ENCODE measurements around the gene ITGB8. TPM values are rescaled to one million over a fixed set of nuclear protein-coding genes. Genes with fewer than 3 reads are reported as not detected.

Gene ITGB8
- total RNA-seq, 1 donor from 2014 or later: 121 TPM

GRCh38 chr7:20409961-20410360, 79.3 kb downstream of the ITGB8 start:
- no peak for TF ChIP-seq CTCF (conservative IDR thresholded peaks at IDR 0.05; ENCODE audit: low read depth, low read length)
- no peak overlapping the region for H3K4me3 ChIP-seq (ENCODE audit: low read depth, low read length)
- no peak for DNase-seq (ENCODE audit: low read depth)

- TF ChIP-seq CTCF (conservative IDR thresholded peaks at IDR 0.05; ENCODE audit: low read depth, low read length): no peak
- DNase-seq (ENCODE audit: low read depth): no peak
- H3K4me3 ChIP-seq (ENCODE audit: low read depth, low read length): no peak overlapping the region
Observed at GRCh38 chr7:20411372-20411771, 80.7 kb downstream of the ITGB8 start.

GRCh38 chr7:20412032-20412431, 81.3 kb downstream of the ITGB8 start:
- no peak overlapping the region for H3K4me3 ChIP-seq (ENCODE audit: low read depth, low read length)
- TF ChIP-seq CTCF (conservative IDR thresholded peaks at IDR 0.05; ENCODE audit: low read depth, low read length): no peak
- DNase-seq (ENCODE audit: low read depth): no peak

GRCh38 chr7:20417260-20417659, 86.6 kb downstream of the ITGB8 start:
- no peak for TF ChIP-seq CTCF (conservative IDR thresholded peaks at IDR 0.05; ENCODE audit: low read depth, low read length)
- DNase-seq (ENCODE audit: low read depth): no peak
- H3K4me3 ChIP-seq (ENCODE audit: low read depth, low read length): no peak overlapping the region

GRCh38 chr7:20417675-20418382, 87.1 kb downstream of the ITGB8 start:
- TF ChIP-seq CTCF (conservative IDR thresholded peaks at IDR 0.05; ENCODE audit: low read depth, low read length): no peak
- H3K4me3 ChIP-seq (ENCODE audit: low read depth, low read length): no peak overlapping the region
- no peak for DNase-seq (ENCODE audit: low read depth)

GRCh38 chr7:20424500-20424899, 93.8 kb downstream of the ITGB8 start:
- no peak overlapping the region for H3K4me3 ChIP-seq (ENCODE audit: low read depth, low read length)
- no peak for TF ChIP-seq CTCF (conservative IDR thresholded peaks at IDR 0.05; ENCODE audit: low read depth, low read length)
- no peak for DNase-seq (ENCODE audit: low read depth)

GRCh38 chr7:20430664-20431063, 100.0 kb downstream of the ITGB8 start:
- no peak overlapping the region for H3K4me3 ChIP-seq (ENCODE audit: low read depth, low read length)
- no peak for TF ChIP-seq CTCF (conservative IDR thresholded peaks at IDR 0.05; ENCODE audit: low read depth, low read length)

More at GRCh38 chr7:20430664-20431063, 100.0 kb downstream of the ITGB8 start:
- DNase-seq (ENCODE audit: low read depth): no peak

Data from epithelial cell of proximal tubule (primary cell).